Measurements from ENCODE around the gene SCOC. TPM values are rescaled to one million over a fixed set of nuclear protein-coding genes. Genes with fewer than 3 reads are reported as not detected.

The SCOC gene
- total and polyA plus RNA-seq, 10 of the 15 experiments (the other 5 are each of a cell fraction or from before 2014, with no cell fraction given), result 28.2 to 154 (median 54.0) TPM

GRCh38 chr4:140373328-140374129 is at the start of gene SCOC (continued):
- TF ChIP-seq IRF4 (IDR thresholded peaks at IDR 0.05; ENCODE audit: low read depth, low read length), result no peak
- no peak; the same call in 1 of the 2 replicates for TF ChIP-seq SMAD5 (IDR thresholded peaks at IDR 0.05; ENCODE audit: low read depth)
- peak; percentile 62 for TF ChIP-seq NR2C1 (IDR thresholded peaks at IDR 0.05)
- TF ChIP-seq NBN (IDR thresholded peaks at IDR 0.05), result no peak
- 0 out of 2 replicates have a peak, but pooled peaks have one; percentile 4 for TF ChIP-seq CREB1 (IDR thresholded peaks at IDR 0.05; ENCODE audit: low read depth)
- TF ChIP-seq RCOR1 (conservative IDR thresholded peaks at IDR 0.05; ENCODE audit: low read depth, low read length), result peak; percentile 67; the same call in 1 of the 2 replicates
- no peak for TF ChIP-seq RAD21 (IDR thresholded peaks at IDR 0.05; ENCODE audit: insufficient read depth, low read depth, low read length)
- no peak for TF ChIP-seq E2F4 (IDR thresholded peaks at IDR 0.05; ENCODE audit: low read depth, low read length)
- TF ChIP-seq NFYB (IDR thresholded peaks at IDR 0.05; ENCODE audit: insufficient read depth, low read depth, low read length), result peak; percentile 96
- TF ChIP-seq ZNF592 (IDR thresholded peaks at IDR 0.05), result no peak
- TF ChIP-seq ZNF274 (IDR thresholded peaks at IDR 0.05; ENCODE audit: insufficient read depth, insufficient read length), result no peak
- no peak for TF ChIP-seq NR2C2 (IDR thresholded peaks at IDR 0.05; ENCODE audit: borderline replicate concordance, control insufficient read depth, insufficient read length, low read depth)
- TF ChIP-seq SRF (IDR thresholded peaks at IDR 0.05; ENCODE audit: low read depth in 2 of 2, low read length in 2 of 2), result no peak
- TF ChIP-seq SUZ12 (IDR thresholded peaks at IDR 0.05; ENCODE audit: unreplicated experiment), result no peak
- no peak for TF ChIP-seq SPI1 (IDR thresholded peaks at IDR 0.05; ENCODE audit: borderline replicate concordance, insufficient read depth, low read depth, low read length)
- no peak for TF ChIP-seq ZNF24 (IDR thresholded peaks at IDR 0.05)
- no peak for TF ChIP-seq CBX5 (IDR thresholded peaks at IDR 0.05; ENCODE audit: low read depth)
- TF ChIP-seq PBX3 (IDR thresholded peaks at IDR 0.05; ENCODE audit: insufficient replicate concordance, low read depth, low read length), result no peak
- TF ChIP-seq TCF12 (IDR thresholded peaks at IDR 0.05; ENCODE audit: low read depth, low read length), result no peak
- peak; percentile 53; the same call in 1 of the 2 replicates for TF ChIP-seq POLR2AphosphoS5 (IDR thresholded peaks at IDR 0.05; ENCODE audit: low read length)
- TF ChIP-seq MXI1 (IDR thresholded peaks at IDR 0.05; ENCODE audit: low read depth, low read length), result peak; percentile 79; the same call in 1 of the 2 replicates
- peak; percentile 88 for TF ChIP-seq MLLT1 (IDR thresholded peaks at IDR 0.05)

Data from GM12878 (cell line).